H54 (cell line): ENCODE results near the gene SEC14L5.
A peak's percentile ranks its signal among the peaks of the same experiment; 100 is the strongest.

Source experiments
- DNase-seq: peaks from one replicate; pipeline ENCODE4 v3.0.0; 2011; ENCODE audit warnings: low spot score, mixed read lengths; ENCODE audit not compliant: insufficient read length
- FAIRE-seq: peaks from 3 replicates; lab custom pipeline; 2011; peaks lifted over from hg19 to GRCh38; lab: Jason Lieb, UNC
- POLR2A ChIP-seq: IDR thresholded peaks from 2 replicates; pipeline ENCODE4 v1.6.1; 2011; ENCODE audit warnings: low read depth, mild to moderate bottlenecking, low read length

The SEC14L5 gene

GRCh38 chr16:4936181-4936990, 21.7 kb upstream of the SEC14L5 start:
- FAIRE-seq (no peak), DNase-seq (no peak)
- TF ChIP-seq POLR2A = no peak

GRCh38 chr16:4936991-4937781, 20.9 kb upstream of the SEC14L5 start, which contains the start of gene PPL:
PPL (minus strand) TSS chr16:4937148; CDS start chr16:4937045, 103 bp downstream.
- DNase-seq (no peak), FAIRE-seq (no peak)
- TF ChIP-seq POLR2A = no peak

- DNase-seq = no peak
- no peak for FAIRE-seq
- TF ChIP-seq POLR2A = no peak
Measured at GRCh38 chr16:4937782-4938682, 20.1 kb upstream of the SEC14L5 start.

GRCh38 chr16:4938683-4939030, 19.5 kb upstream of the SEC14L5 start:
- no peak for TF ChIP-seq POLR2A
- FAIRE-seq (no peak), DNase-seq (no peak)

- no peak for DNase-seq
- TF ChIP-seq POLR2A = no peak
- no peak for FAIRE-seq
Measured at GRCh38 chr16:4940719-4941118, 17.4 kb upstream of the SEC14L5 start.

- FAIRE-seq (no peak), DNase-seq (no peak)
- no peak for TF ChIP-seq POLR2A
Measured at GRCh38 chr16:4942481-4942880, 15.6 kb upstream of the SEC14L5 start.

- DNase-seq (peak; percentile 88), FAIRE-seq (no peak)
- TF ChIP-seq POLR2A = no peak
Measured at GRCh38 chr16:4944333-4945281, 13.5 kb upstream of the SEC14L5 start.

- TF ChIP-seq POLR2A = no peak
- no peak for FAIRE-seq
- peak; percentile 77 for DNase-seq
Measured at GRCh38 chr16:4945560-4946502, 12.3 kb upstream of the SEC14L5 start.

- TF ChIP-seq POLR2A = no peak
- FAIRE-seq = no peak
Measured at GRCh38 chr16:4946917-4947316, 11.2 kb upstream of the SEC14L5 start.

GRCh38 chr16:4947722-4948503, 10.2 kb upstream of the SEC14L5 start:
- FAIRE-seq = no peak
- TF ChIP-seq POLR2A = no peak
- no peak for DNase-seq

More at GRCh38 chr16:4946917-4947316, 11.2 kb upstream of the SEC14L5 start:
- no peak for DNase-seq
